Measurements from ENCODE around the gene SLCO4A1. TPM values are rescaled to one million over a fixed set of nuclear protein-coding genes. Genes with fewer than 3 reads are reported as not detected.

The SLCO4A1 gene
- total and polyA plus RNA-seq, 7 donors = 3.6 to 26.3 (median 5.7) TPM

- TF ChIP-seq CTCF (IDR thresholded peaks at IDR 0.05) = no peak
- TF ChIP-seq EP300 (IDR thresholded peaks at IDR 0.05) = no peak
- no peak for TF ChIP-seq POLR2AphosphoS5 (IDR thresholded peaks at IDR 0.05)
- no peak for TF ChIP-seq POLR2A (IDR thresholded peaks at IDR 0.05)
- H3K27me3 ChIP-seq = no peaks in the 10 kb centered on the region
- H3K36me3 ChIP-seq = no peaks in the 10 kb centered on the region
- H3K4me3 ChIP-seq = no peak overlapping the region
- no peak for DNase-seq
- H3K27ac ChIP-seq = no peak overlapping the region
- intact Hi-C loops (cut with DNase I) = no loop called here
- no peaks in the 10 kb centered on the region for H3K4me1 ChIP-seq
- 87 to 92% methylated on average over 11 of the region's 11 CpGs for WGBS, 2 donors
- H3K9me3 ChIP-seq = no peaks in the 10 kb centered on the region
Observed at GRCh38 chr20:62661647-62662046, 19.3 kb downstream of the SLCO4A1 start.

- Histone ChIP-seq H3K27me3 (no peaks in the 10 kb centered on the region), H3K4me1 (no peaks in the 10 kb centered on the region), H3K9me3 (no peaks in the 10 kb centered on the region), H3K4me3 (no peak overlapping the region), H3K36me3 (no peaks in the 10 kb centered on the region), H3K27ac (no peak overlapping the region)
- TF ChIP-seq POLR2A (IDR thresholded peaks at IDR 0.05) (no peak), CTCF (IDR thresholded peaks at IDR 0.05) (no peak), POLR2AphosphoS5 (IDR thresholded peaks at IDR 0.05) (no peak), EP300 (IDR thresholded peaks at IDR 0.05) (no peak)
- no peak for DNase-seq
- 76% methylated on average over 6 of the region's 6 CpGs for WGBS, 2 donors
- intact Hi-C loops (cut with DNase I) = no loop called here
Observed at GRCh38 chr20:62662422-62662821, 20.1 kb downstream of the SLCO4A1 start.

- Histone ChIP-seq H3K9me3 (no peaks in the 10 kb centered on the region), H3K4me3 (no peak overlapping the region), H3K27ac (no peak overlapping the region), H3K27me3 (no peaks in the 10 kb centered on the region), H3K4me1 (no peaks in the 10 kb centered on the region), H3K36me3 (no peaks in the 10 kb centered on the region)
- WGBS, 2 donors = 80 to 85% methylated on average over 24 of the region's 24 CpGs
- intact Hi-C loops (cut with DNase I) = no loop called here
- TF ChIP-seq POLR2A (IDR thresholded peaks at IDR 0.05) (no peak), CTCF (IDR thresholded peaks at IDR 0.05) (no peak), EP300 (IDR thresholded peaks at IDR 0.05) (no peak), POLR2AphosphoS5 (IDR thresholded peaks at IDR 0.05) (no peak)
- no peak for DNase-seq
Observed at GRCh38 chr20:62663145-62664018, 21.1 kb downstream of the SLCO4A1 start.

- intact Hi-C loops (cut with DNase I) = no loop called here
- H3K36me3 ChIP-seq = no peaks in the 10 kb centered on the region
Observed at GRCh38 chr20:62664019-62664971, 22.0 kb downstream of the SLCO4A1 start.

More at GRCh38 chr20:62664019-62664971, 22.0 kb downstream of the SLCO4A1 start:
- Histone ChIP-seq H3K9me3 (no peaks in the 10 kb centered on the region), H3K27me3 (no peaks in the 10 kb centered on the region), H3K27ac (no peak overlapping the region), H3K4me3 (no peak overlapping the region), H3K4me1 (peaks cover 0 to 5% (median 2%) of the 10 kb centered on the region in 4 donors)
- WGBS, 2 donors = 91 to 94% methylated on average over 18 of the region's 18 CpGs
- TF ChIP-seq POLR2A (IDR thresholded peaks at IDR 0.05) = no peak
- TF ChIP-seq POLR2AphosphoS5 (IDR thresholded peaks at IDR 0.05) = no peak
- TF ChIP-seq EP300 (IDR thresholded peaks at IDR 0.05) = no peak
- TF ChIP-seq CTCF (IDR thresholded peaks at IDR 0.05) = no peak
- no peak for DNase-seq

Data from sigmoid colon (tissue), 7 donors.